HepG2 (cell line): Measurements from ENCODE around the gene MRPL28. TPM values are rescaled to one million over a fixed set of nuclear protein-coding genes. Genes with fewer than 3 reads are reported as not detected.

Experiments used
- CHD4 ChIP-seq: fragments of 200-600 bp; sonication (generic); IDR thresholded peaks from 2 replicates; pipeline ENCODE4 v1.7.0; 2017; ENCODE audit warnings: mild to moderate bottlenecking, low read length, borderline replicate concordance
- HOXA3 ChIP-seq: sonication (generic); formaldehyde crosslinking; IDR thresholded peaks from 2 replicates; pipeline ENCODE4 v1.5.0; 2020; ENCODE audit warnings: missing genetic modification reagents
- PHF8 ChIP-seq: sonication (generic); formaldehyde crosslinking; IDR thresholded peaks from 2 replicates; pipeline ENCODE4 v1.5.0; 2020; ENCODE audit warnings: missing genetic modification reagents
- POLR2A ChIP-seq, 2 experiments: IDR thresholded peaks; 2 replicates each; pipeline ENCODE4 v1.6.1; 2011; ENCODE audit warnings: low read depth in 2 of 2, low read length in 2 of 2, mild to moderate bottlenecking in 1 of 2, moderate library complexity in 1 of 2; ENCODE audit not compliant: insufficient read depth in 1 of 2
- RAD21 ChIP-seq: fragments of 450-650 bp; formaldehyde crosslinking; IDR thresholded peaks from 2 replicates; pipeline ENCODE4 v1.5.0; 2020; ENCODE audit warnings: mild to moderate bottlenecking
- RBM39 ChIP-seq: fragments of 200-400 bp; formaldehyde crosslinking; IDR thresholded peaks from one replicate; pipeline ENCODE4 v1.6.1; 2018; ENCODE audit warnings: antibody characterized with exemption, mild to moderate bottlenecking, low read depth, low read length; ENCODE audit not compliant: poor library complexity, severe bottlenecking
- TGIF2 ChIP-seq: IDR thresholded peaks from 2 replicates; pipeline ENCODE4 v1.6.1; 2016; ENCODE audit warnings: control low read depth, missing compliant biosample characterization
- TSC22D2 ChIP-seq: sonication (generic); formaldehyde crosslinking; IDR thresholded peaks from 2 replicates; pipeline ENCODE4 v1.5.1; 2020; ENCODE audit warnings: missing genetic modification reagents, mild to moderate bottlenecking, borderline replicate concordance
- ZBTB42 ChIP-seq: sonication (generic); formaldehyde crosslinking; IDR thresholded peaks from 2 replicates; pipeline ENCODE4 v1.5.0; 2020; ENCODE audit warnings: mild to moderate bottlenecking, missing genetic modification reagents
- ZNF234 ChIP-seq: sonication (generic); formaldehyde crosslinking; conservative IDR thresholded peaks from 2 replicates; pipeline ENCODE4 v1.5.1; 2020; ENCODE audit warnings: mild to moderate bottlenecking, missing genetic modification reagents
- ZNF253 ChIP-seq: sonication (generic); formaldehyde crosslinking; IDR thresholded peaks from 2 replicates; pipeline ENCODE4 v1.8.0; 2022; ENCODE audit warnings: mild to moderate bottlenecking, missing genetic modification reagents, borderline replicate concordance
- ZNF282 ChIP-seq: fragments of 450-650 bp; IDR thresholded peaks from 2 replicates; pipeline ENCODE4 v1.6.1; 2018; ENCODE audit not compliant: partially characterized antibody
- ZNF354B ChIP-seq: sonication (generic); formaldehyde crosslinking; IDR thresholded peaks from 2 replicates; pipeline ENCODE4 v1.8.0; 2022; ENCODE audit warnings: mild to moderate bottlenecking, missing genetic modification reagents
- ZNF747 ChIP-seq: sonication (generic); formaldehyde crosslinking; IDR thresholded peaks from 2 replicates; pipeline ENCODE4 v1.8.1; 2023; ENCODE audit warnings: missing genetic modification reagents, mild to moderate bottlenecking, borderline replicate concordance
- ZNF788 ChIP-seq: sonication (generic); formaldehyde crosslinking; IDR thresholded peaks from 2 replicates; pipeline ENCODE4 v1.5.0; 2020; ENCODE audit warnings: mild to moderate bottlenecking, missing genetic modification reagents, borderline replicate concordance
- polyA plus RNA-seq, 8 experiments: library from polyadenylated mRNA; depleted of rRNA in 3 of 8; stranded (reverse) in 7 of 8; unstranded in 1 of 8; fragments of >200 nt; fragmentation: Illumina TruSeq in 4 of 8; extraction: Trizol in 4 of 8; gene quantifications; 2 replicates each; pipeline versions ENCODE4 v1.2.1 to v1.2.3, GENCODE V29; 2011 to 2016; ENCODE audit warnings: low read depth in 4 of 8, missing spikeins in 1 of 8, mixed read lengths in 1 of 8; ENCODE audit not compliant: insufficient read depth in 1 of 8
- total RNA-seq, 5 experiments: library from RNA; depleted of rRNA; stranded (reverse); fragments of >200 nt; fragmentation: Illumina TruSeq; extraction: Trizol; gene quantifications; 2 replicates each; pipeline ENCODE4 v1.2.3, GENCODE V29; 2016; ENCODE audit warnings: low read depth in 1 of 5
- TF ChIP-seq, protein P1 (sequence below): IDR thresholded peaks from 2 replicates; pipeline ENCODE4 v1.6.1; 2012; ENCODE audit warnings: low read depth, low read length, improper control_type of control experiment
- TF ChIP-seq, protein P2 (sequence below): IDR thresholded peaks from 2 replicates; pipeline ENCODE4 v1.6.1; 2016; ENCODE audit warnings: low read depth
- TF ChIP-seq, protein P3 (sequence below): sonication (generic); formaldehyde crosslinking; IDR thresholded peaks from 2 replicates; pipeline ENCODE4 v1.4.0; 2020; ENCODE audit warnings: mild to moderate bottlenecking, missing genetic modification reagents, borderline replicate concordance
- TF ChIP-seq, protein P4 (sequence below): sonication (generic); formaldehyde crosslinking; IDR thresholded peaks from 2 replicates; pipeline ENCODE4 v1.8.1; 2023; ENCODE audit warnings: mild to moderate bottlenecking, missing genetic modification reagents
- TF ChIP-seq, protein P5 (sequence below): sonication (generic); formaldehyde crosslinking; IDR thresholded peaks from 2 replicates; pipeline ENCODE4 v1.5.0; 2020; ENCODE audit warnings: missing genetic modification reagents
- TF ChIP-seq, protein P6 (sequence below): sonication (generic); formaldehyde crosslinking; IDR thresholded peaks from 2 replicates; pipeline ENCODE4 v1.4.0; 2020; ENCODE audit warnings: missing genetic modification reagents, mild to moderate bottlenecking, borderline replicate concordance

Gene MRPL28
- total and polyA plus RNA-seq, 2 of the 13 experiments (the other 11 are each of a cell fraction or from before 2014, with no cell fraction given): 114 to 135 TPM

DNA sequence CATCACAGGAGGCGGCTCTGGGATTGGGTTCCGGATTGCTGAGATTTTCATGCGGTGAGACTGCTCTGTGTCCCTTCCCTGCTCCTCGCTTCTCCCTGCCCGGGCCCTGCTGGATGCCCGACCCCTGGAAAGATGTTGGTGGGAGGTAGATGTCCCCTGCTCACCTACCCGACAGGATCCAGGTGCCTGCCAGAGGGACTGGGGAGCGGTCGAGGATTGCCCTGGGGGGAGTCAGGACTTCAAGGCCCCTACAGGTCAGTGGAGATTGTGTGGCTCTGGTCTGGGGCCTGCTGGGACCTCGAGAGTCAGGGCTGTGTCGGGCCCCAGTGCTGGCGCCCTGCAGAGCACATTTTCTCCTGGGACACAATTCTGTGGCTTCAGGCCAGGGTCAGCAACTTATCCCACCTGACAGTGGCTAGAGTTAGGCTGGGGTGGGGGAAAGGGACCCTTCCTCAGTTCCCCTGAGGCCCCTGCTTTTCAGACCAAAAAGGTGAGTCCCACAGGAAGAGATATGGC, 34.7 kb upstream of the MRPL28 start (continued):
- TF ChIP-seq ZNF253 (CRISPR knock-in tag) (no peak), ZBTB42 (CRISPR knock-in tag) (no peak), ZNF747 (CRISPR knock-in tag) (no peak), POLR2A (IDR thresholded peaks at IDR 0.05; ENCODE audit: insufficient read depth in 1 of 2, low read depth in 2 of 2, low read length in 2 of 2) (peak in 1 of 2 experiments; percentile 32; a peak in 1 of 4 replicates), RAD21 (CRISPR knock-in tag) (no peak), ZNF282 (no peak), ZNF234 (CRISPR knock-in tag) (no peak), RBM39 (no peak), CHD4 (no peak), TGIF2 (CRISPR knock-in tag) (no peak), ZNF788 (CRISPR knock-in tag) (no peak), TSC22D2 (CRISPR knock-in tag) (no peak), PHF8 (CRISPR knock-in tag) (peak; percentile 21; the same call in 1 of the 2 replicates), HOXA3 (CRISPR knock-in tag) (no peak), ZNF354B (CRISPR knock-in tag) (no peak)
- TF ChIP-seq, protein P1, sequence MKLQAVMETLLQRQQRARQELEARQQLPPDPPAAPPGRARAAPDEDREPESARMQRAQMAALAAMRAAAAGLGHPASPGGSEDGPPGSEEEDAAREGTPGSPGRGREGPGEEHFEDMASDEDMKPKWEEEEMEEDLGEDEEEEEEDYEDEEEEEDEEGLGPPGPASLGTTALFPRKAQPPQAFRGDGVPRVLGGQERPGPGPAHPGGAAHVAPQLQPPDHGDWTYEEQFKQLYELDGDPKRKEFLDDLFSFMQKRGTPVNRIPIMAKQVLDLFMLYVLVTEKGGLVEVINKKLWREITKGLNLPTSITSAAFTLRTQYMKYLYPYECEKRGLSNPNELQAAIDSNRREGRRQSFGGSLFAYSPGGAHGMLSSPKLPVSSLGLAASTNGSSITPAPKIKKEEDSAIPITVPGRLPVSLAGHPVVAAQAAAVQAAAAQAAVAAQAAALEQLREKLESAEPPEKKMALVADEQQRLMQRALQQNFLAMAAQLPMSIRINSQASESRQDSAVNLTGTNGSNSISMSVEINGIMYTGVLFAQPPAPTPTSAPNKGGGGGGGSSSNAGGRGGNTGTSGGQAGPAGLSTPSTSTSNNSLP: no peak
- TF ChIP-seq, protein P2, sequence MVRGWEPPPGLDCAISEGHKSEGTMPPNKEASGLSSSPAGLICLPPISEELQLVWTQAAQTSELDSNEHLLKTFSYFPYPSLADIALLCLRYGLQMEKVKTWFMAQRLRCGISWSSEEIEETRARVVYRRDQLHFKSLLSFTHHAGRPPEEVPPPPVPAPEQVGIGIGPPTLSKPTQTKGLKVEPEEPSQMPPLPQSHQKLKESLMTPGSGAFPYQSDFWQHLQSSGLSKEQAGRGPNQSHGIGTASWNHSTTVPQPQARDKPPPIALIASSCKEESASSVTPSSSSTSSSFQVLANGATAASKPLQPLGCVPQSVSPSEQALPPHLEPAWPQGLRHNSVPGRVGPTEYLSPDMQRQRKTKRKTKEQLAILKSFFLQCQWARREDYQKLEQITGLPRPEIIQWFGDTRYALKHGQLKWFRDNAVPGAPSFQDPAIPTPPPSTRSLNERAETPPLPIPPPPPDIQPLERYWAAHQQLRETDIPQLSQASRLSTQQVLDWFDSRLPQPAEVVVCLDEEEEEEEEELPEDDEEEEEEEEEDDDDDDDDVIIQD (CRISPR knock-in tag): no peak
- TF ChIP-seq, protein P3, sequence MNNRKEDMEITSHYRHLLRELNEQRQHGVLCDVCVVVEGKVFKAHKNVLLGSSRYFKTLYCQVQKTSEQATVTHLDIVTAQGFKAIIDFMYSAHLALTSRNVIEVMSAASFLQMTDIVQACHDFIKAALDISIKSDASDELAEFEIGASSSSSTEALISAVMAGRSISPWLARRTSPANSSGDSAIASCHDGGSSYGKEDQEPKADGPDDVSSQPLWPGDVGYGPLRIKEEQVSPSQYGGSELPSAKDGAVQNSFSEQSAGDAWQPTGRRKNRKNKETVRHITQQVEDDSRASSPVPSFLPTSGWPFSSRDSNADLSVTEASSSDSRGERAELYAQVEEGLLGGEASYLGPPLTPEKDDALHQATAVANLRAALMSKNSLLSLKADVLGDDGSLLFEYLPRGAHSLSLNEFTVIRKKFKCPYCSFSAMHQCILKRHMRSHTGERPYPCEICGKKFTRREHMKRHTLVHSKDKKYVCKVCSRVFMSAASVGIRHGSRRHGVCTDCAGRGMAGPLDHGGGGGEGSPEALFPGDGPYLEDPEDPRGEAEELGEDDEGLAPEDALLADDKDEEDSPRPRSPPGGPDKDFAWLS: no peak
- TF ChIP-seq, protein P4, sequence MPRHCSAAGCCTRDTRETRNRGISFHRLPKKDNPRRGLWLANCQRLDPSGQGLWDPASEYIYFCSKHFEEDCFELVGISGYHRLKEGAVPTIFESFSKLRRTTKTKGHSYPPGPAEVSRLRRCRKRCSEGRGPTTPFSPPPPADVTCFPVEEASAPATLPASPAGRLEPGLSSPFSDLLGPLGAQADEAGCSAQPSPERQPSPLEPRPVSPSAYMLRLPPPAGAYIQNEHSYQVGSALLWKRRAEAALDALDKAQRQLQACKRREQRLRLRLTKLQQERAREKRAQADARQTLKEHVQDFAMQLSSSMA: no peak
- TF ChIP-seq, protein P5, sequence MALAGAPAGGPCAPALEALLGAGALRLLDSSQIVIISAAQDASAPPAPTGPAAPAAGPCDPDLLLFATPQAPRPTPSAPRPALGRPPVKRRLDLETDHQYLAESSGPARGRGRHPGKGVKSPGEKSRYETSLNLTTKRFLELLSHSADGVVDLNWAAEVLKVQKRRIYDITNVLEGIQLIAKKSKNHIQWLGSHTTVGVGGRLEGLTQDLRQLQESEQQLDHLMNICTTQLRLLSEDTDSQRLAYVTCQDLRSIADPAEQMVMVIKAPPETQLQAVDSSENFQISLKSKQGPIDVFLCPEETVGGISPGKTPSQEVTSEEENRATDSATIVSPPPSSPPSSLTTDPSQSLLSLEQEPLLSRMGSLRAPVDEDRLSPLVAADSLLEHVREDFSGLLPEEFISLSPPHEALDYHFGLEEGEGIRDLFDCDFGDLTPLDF: no peak
- TF ChIP-seq, protein P6, sequence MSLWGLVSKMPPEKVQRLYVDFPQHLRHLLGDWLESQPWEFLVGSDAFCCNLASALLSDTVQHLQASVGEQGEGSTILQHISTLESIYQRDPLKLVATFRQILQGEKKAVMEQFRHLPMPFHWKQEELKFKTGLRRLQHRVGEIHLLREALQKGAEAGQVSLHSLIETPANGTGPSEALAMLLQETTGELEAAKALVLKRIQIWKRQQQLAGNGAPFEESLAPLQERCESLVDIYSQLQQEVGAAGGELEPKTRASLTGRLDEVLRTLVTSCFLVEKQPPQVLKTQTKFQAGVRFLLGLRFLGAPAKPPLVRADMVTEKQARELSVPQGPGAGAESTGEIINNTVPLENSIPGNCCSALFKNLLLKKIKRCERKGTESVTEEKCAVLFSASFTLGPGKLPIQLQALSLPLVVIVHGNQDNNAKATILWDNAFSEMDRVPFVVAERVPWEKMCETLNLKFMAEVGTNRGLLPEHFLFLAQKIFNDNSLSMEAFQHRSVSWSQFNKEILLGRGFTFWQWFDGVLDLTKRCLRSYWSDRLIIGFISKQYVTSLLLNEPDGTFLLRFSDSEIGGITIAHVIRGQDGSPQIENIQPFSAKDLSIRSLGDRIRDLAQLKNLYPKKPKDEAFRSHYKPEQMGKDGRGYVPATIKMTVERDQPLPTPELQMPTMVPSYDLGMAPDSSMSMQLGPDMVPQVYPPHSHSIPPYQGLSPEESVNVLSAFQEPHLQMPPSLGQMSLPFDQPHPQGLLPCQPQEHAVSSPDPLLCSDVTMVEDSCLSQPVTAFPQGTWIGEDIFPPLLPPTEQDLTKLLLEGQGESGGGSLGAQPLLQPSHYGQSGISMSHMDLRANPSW (CRISPR knock-in tag): no peak
